Lower leg skin (tissue), 4 donors: Measurements from ENCODE around the gene PCBP4. TPM values are rescaled to one million over a fixed set of nuclear protein-coding genes. Genes with fewer than 3 reads are reported as not detected.

Experiments used
- DNase-seq, 2 donors: peaks; one replicate each; pipeline ENCODE4 v3.0.0-alpha.2; 2019; ENCODE audit warnings: low spot score in 2 of 2
- H3K4me3 ChIP-seq: fragments of 200-600 bp; sonication (generic); 2 replicates; pipeline ENCODE4 v1.5.1; 2017; ENCODE audit warnings: mild to moderate bottlenecking, low read depth; ENCODE audit not compliant: poor library complexity, severe bottlenecking
- CTCF ChIP-seq, 3 donors: fragments of 450-650 bp; IDR thresholded peaks; one replicate each; pipeline ENCODE4 v1.5.1; 2016; ENCODE audit warnings: antibody characterized with exemption in 3 of 3, mild to moderate bottlenecking in 3 of 3, moderate library complexity in 2 of 3
- POLR2A ChIP-seq, 2 donors: fragments of 450-650 bp; IDR thresholded peaks; one replicate each; pipeline ENCODE4 v1.6.1; 2016 to 2017; ENCODE audit warnings: antibody characterized with exemption in 2 of 2, mild to moderate bottlenecking in 1 of 2, moderate library complexity in 1 of 2
- WGBS, 2 donors: methylation state at CpG; one replicate each; pipeline ENCODE4 v1.1.5; 2018; 5-methylcytosine and 5-hydroxymethylcytosine counted together
- intact Hi-C: fragments of 100-400 bp; cut with DNase I; formaldehyde crosslinking; loops from one replicate; pipeline ENCODE4 v1.15.0; 2023; ENCODE audit warnings: low total_unique reads
- total RNA-seq, 4 donors: library from RNA; depleted of rRNA; stranded (reverse); fragments of >200 nt; gene quantifications; one replicate each; pipeline ENCODE4 v1.1.0, GENCODE V29; 2016

PCBP4 gene
- total RNA-seq, 4 donors from 2014 or later = 25.5 to 46.7 (median 29.2) TPM

- TF ChIP-seq CTCF (IDR thresholded peaks at IDR 0.05) (no peak), POLR2A (IDR thresholded peaks at IDR 0.05) (no peak)
- intact Hi-C loops = no loop called here
- no peak for DNase-seq
- no peak overlapping the region for H3K4me3 ChIP-seq
Observed at GRCh38 chr3:52010431-52010830, 43.2 kb upstream of the PCBP4 start.

- intact Hi-C loops = no loop called here
- TF ChIP-seq POLR2A (IDR thresholded peaks at IDR 0.05) (no peak), CTCF (IDR thresholded peaks at IDR 0.05) (no peak)
- no peak for DNase-seq
- no peak overlapping the region for H3K4me3 ChIP-seq
- 75 to 82% methylated on average over 4 of the region's 4 CpGs for WGBS, 2 donors
Observed at GRCh38 chr3:52007291-52007690, 40.0 kb upstream of the PCBP4 start.

- no peak overlapping the region for H3K4me3 ChIP-seq
- WGBS, 2 donors = 79 to 93% methylated on average over 6 of the region's 6 CpGs
- intact Hi-C loops = no loop called here
- no peak for DNase-seq
- TF ChIP-seq CTCF (IDR thresholded peaks at IDR 0.05) (no peak), POLR2A (IDR thresholded peaks at IDR 0.05) (no peak)
Observed at GRCh38 chr3:52006820-52007133, 39.5 kb upstream of the PCBP4 start.

- intact Hi-C loops = no loop called here
- 50 to 65% methylated on average over 4 to 6 of the region's 8 CpGs for WGBS, 2 donors
- no peak overlapping the region for H3K4me3 ChIP-seq
- TF ChIP-seq CTCF (IDR thresholded peaks at IDR 0.05) = no peak
- no peak for TF ChIP-seq POLR2A (IDR thresholded peaks at IDR 0.05)
- DNase-seq = no peak
Observed at GRCh38 chr3:52006017-52006819, 39.0 kb upstream of the PCBP4 start.

- 2 to 10% methylated on average over 14 to 15 of the region's 15 CpGs for WGBS, 2 donors
- DNase-seq = no peak
- no peak for TF ChIP-seq POLR2A (IDR thresholded peaks at IDR 0.05)
- TF ChIP-seq CTCF (IDR thresholded peaks at IDR 0.05) = no peak
- intact Hi-C loops = no loop called here
- no peak overlapping the region for H3K4me3 ChIP-seq
Observed at GRCh38 chr3:52005571-52005986, 38.3 kb upstream of the PCBP4 start.

- WGBS, 2 donors = 75 to 94% methylated on average over 3 to 4 of the region's 4 CpGs
- TF ChIP-seq POLR2A (IDR thresholded peaks at IDR 0.05) = no peak
- TF ChIP-seq CTCF (IDR thresholded peaks at IDR 0.05) = no peak
- intact Hi-C loops = loop anchor here (5.0 kb wide), 2 partner anchors 117 to 137 kb away; no protein-coding TSS in a partner anchor
- DNase-seq = no peak
- no peak overlapping the region for H3K4me3 ChIP-seq
Observed at GRCh38 chr3:52004906-52005395, 37.7 kb upstream of the PCBP4 start.
